ENCODE data around the gene PCK2. TPM values are rescaled to one million over a fixed set of nuclear protein-coding genes. Genes with fewer than 3 reads are reported as not detected.

Gene PCK2
- polyA plus RNA-seq, 1 donor from 2014 or later: 1.2 TPM

- no peaks in the 10 kb centered on the region for H3K27me3 ChIP-seq (ENCODE audit: insufficient read depth, low read depth, low read length)
- no peaks in the 10 kb centered on the region for H4K20me1 ChIP-seq (ENCODE audit: insufficient read depth)
- no peaks in the 10 kb centered on the region for H3K9me2 ChIP-seq (ENCODE audit: insufficient read depth, low read length)
- H3K27ac ChIP-seq (ENCODE audit: low read length): no peak overlapping the region
- H2AFZ ChIP-seq (ENCODE audit: low read depth, low read length): no peak overlapping the region
- H3K9me3 ChIP-seq (ENCODE audit: low read length): no peaks in the 10 kb centered on the region
- TF ChIP-seq EZH2 (IDR thresholded peaks at IDR 0.05; ENCODE audit: borderline replicate concordance, insufficient read depth, low read length, poor library complexity, severe bottlenecking) (no peak), SMC3 (conservative IDR thresholded peaks at IDR 0.05; ENCODE audit: poor library complexity) (no peak), MXI1 (conservative IDR thresholded peaks at IDR 0.05; ENCODE audit: poor library complexity, severe bottlenecking) (no peak), TAF1 (IDR thresholded peaks at IDR 0.05; ENCODE audit: low read depth) (no peak), POLR2AphosphoS5 (IDR thresholded peaks at IDR 0.05) (no peak), EP300 (conservative IDR thresholded peaks at IDR 0.05; ENCODE audit: poor library complexity, severe bottlenecking) (no peak), CTCF (IDR thresholded peaks at IDR 0.05; ENCODE audit: poor library complexity, severe bottlenecking) (no peak), REST (IDR thresholded peaks at IDR 0.05; ENCODE audit: borderline replicate concordance) (no peak), RAD21 (conservative IDR thresholded peaks at IDR 0.05) (no peak)
- no peak overlapping the region for H3K4me2 ChIP-seq (ENCODE audit: low read length)
- H3K36me3 ChIP-seq (ENCODE audit: insufficient read depth, low read length): no peaks in the 10 kb centered on the region
- no peaks in the 10 kb centered on the region for H3K79me2 ChIP-seq (replicated peaks; ENCODE audit: insufficient read depth, low read length)
- no peaks in the 10 kb centered on the region for H3F3A ChIP-seq (ENCODE audit: insufficient read depth, low read length, poor library complexity, severe bottlenecking)
- no peak overlapping the region for H3K9ac ChIP-seq (ENCODE audit: low read length)
- no peak overlapping the region for H3K4me3 ChIP-seq (ENCODE audit: low read length)
These were observed 39.6 kb downstream of the PCK2 start for GRCh38 chr14:24133735-24134134.

DNA sequence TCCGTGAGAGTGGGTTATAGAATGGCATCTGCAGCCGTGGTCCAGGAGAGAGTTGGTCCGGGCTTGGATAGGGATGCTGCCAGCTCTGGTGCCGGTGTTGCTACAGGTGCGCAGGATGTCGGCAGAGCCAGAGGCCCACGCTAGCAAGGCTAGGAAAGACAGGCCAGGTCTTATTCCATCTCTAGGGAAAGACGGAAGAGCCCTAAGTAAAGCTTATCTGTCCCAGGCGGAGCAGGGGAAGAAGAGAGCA is 41.4 kb downstream of the PCK2 start:
- peak overlapping the region; percentile 67 for H3K9ac ChIP-seq (ENCODE audit: low read length)
- peak overlapping the region; percentile 51 for H2AFZ ChIP-seq (ENCODE audit: low read depth, low read length)
- no peaks in the 10 kb centered on the region for H3K9me3 ChIP-seq (ENCODE audit: low read length)
- no peaks in the 10 kb centered on the region for H3K9me2 ChIP-seq (ENCODE audit: insufficient read depth, low read length)
- no peaks in the 10 kb centered on the region for H3K36me3 ChIP-seq (ENCODE audit: insufficient read depth, low read length)
- no peak for TF ChIP-seq REST (IDR thresholded peaks at IDR 0.05; ENCODE audit: borderline replicate concordance)
- TF ChIP-seq MXI1 (conservative IDR thresholded peaks at IDR 0.05; ENCODE audit: poor library complexity, severe bottlenecking): no peak
- no peak for TF ChIP-seq RAD21 (conservative IDR thresholded peaks at IDR 0.05)
- no peak for TF ChIP-seq POLR2AphosphoS5 (IDR thresholded peaks at IDR 0.05)
- no peak for TF ChIP-seq TAF1 (IDR thresholded peaks at IDR 0.05; ENCODE audit: low read depth)
- no peak for TF ChIP-seq EP300 (conservative IDR thresholded peaks at IDR 0.05; ENCODE audit: poor library complexity, severe bottlenecking)
- TF ChIP-seq CTCF (IDR thresholded peaks at IDR 0.05; ENCODE audit: poor library complexity, severe bottlenecking): no peak
- TF ChIP-seq SMC3 (conservative IDR thresholded peaks at IDR 0.05; ENCODE audit: poor library complexity): no peak
- no peak for TF ChIP-seq EZH2 (IDR thresholded peaks at IDR 0.05; ENCODE audit: borderline replicate concordance, insufficient read depth, low read length, poor library complexity, severe bottlenecking)
- peaks cover 10% of the 10 kb centered on the region for H3K79me2 ChIP-seq (replicated peaks; ENCODE audit: insufficient read depth, low read length)
- peak overlapping the region; percentile 74 for H3K4me3 ChIP-seq (ENCODE audit: low read length)
- peaks cover under 1% of the 10 kb centered on the region for H3F3A ChIP-seq (ENCODE audit: insufficient read depth, low read length, poor library complexity, severe bottlenecking)
- H4K20me1 ChIP-seq (ENCODE audit: insufficient read depth): no peaks in the 10 kb centered on the region
- H3K4me2 ChIP-seq (ENCODE audit: low read length): peak overlapping the region; percentile 52
- no peaks in the 10 kb centered on the region for H3K27me3 ChIP-seq (ENCODE audit: insufficient read depth, low read depth, low read length)
- no peak overlapping the region for H3K27ac ChIP-seq (ENCODE audit: low read length)

Data from neural cell (in vitro differentiated cells).